Left ventricle myocardium inferior (tissue), 1 donor: Measurements from ENCODE around the gene GSG1L. TPM values are rescaled to one million over a fixed set of nuclear protein-coding genes. Genes with fewer than 3 reads are reported as not detected.

Experiments
- DNase-seq: peaks from one replicate; pipeline ENCODE4 v3.0.0-alpha.2; 2020
- H3K27ac ChIP-seq: fragments of 200-600 bp; replicated peaks from 2 replicates; pipeline ENCODE4 v1.8.0; 2021
- H3K27me3 ChIP-seq: fragments of 200-600 bp; 2 replicates; pipeline ENCODE4 v1.8.0; 2021; ENCODE audit warnings: low read depth
- H3K36me3 ChIP-seq: fragments of 200-600 bp; 2 replicates; pipeline ENCODE4 v1.8.0; 2021
- H3K4me1 ChIP-seq: fragments of 200-600 bp; 2 replicates; pipeline ENCODE4 v1.8.0; 2021
- H3K4me3 ChIP-seq: fragments of 200-600 bp; 2 replicates; pipeline ENCODE4 v1.8.0; 2021; ENCODE audit warnings: mild to moderate bottlenecking, moderate library complexity
- H3K9me3 ChIP-seq: fragments of 200-600 bp; replicated peaks from 2 replicates; pipeline ENCODE4 v1.8.0; 2021
- CTCF ChIP-seq: fragments of 200-600 bp; IDR thresholded peaks from 2 replicates; pipeline ENCODE4 v1.8.0; 2021; ENCODE audit warnings: antibody characterized with exemption, mild to moderate bottlenecking, borderline replicate concordance
- intact Hi-C: fragments of 100-400 bp; cut with micrococcal nuclease; formaldehyde crosslinking; loops from one replicate; pipeline ENCODE4 v1.11.0; 2022
- total RNA-seq: library from RNA; stranded (reverse); fragmentation: NEBNext Ultra II Directional; extraction: Animal tissue kit (Norgen Biotek cat#: 25700); gene quantifications from one replicate; pipeline ENCODE4 v1.2.1, GENCODE V29; 2021
- donor health status: DM: no; HTN: yes; CAD: no; lungs with severe emphysema.

Gene GSG1L
- total RNA-seq, 1 donor from 2014 or later, result 3.4 TPM

GRCh38 chr16:27977966-27978365, 85.5 kb downstream of the GSG1L start:
- Histone ChIP-seq H3K4me3 (no peak overlapping the region), H3K9me3 (peaks cover 1% of the 10 kb centered on the region), H3K36me3 (no peaks in the 10 kb centered on the region), H3K27me3 (peaks cover 33% of the 10 kb centered on the region), H3K4me1 (peaks cover 18% of the 10 kb centered on the region), H3K27ac (no peak overlapping the region)
- no peak for TF ChIP-seq CTCF
- intact Hi-C loops, result loop anchor here (10.0 kb wide), 1 partner anchor 97 kb away; no protein-coding TSS in a partner anchor
- DNase-seq, result peak; percentile 34

GRCh38 chr16:27976990-27977389, 86.5 kb downstream of the GSG1L start:
- Histone ChIP-seq H3K4me3 (no peak overlapping the region), H3K36me3 (no peaks in the 10 kb centered on the region), H3K27me3 (peaks cover 36% of the 10 kb centered on the region), H3K9me3 (no peaks in the 10 kb centered on the region), H3K27ac (no peak overlapping the region), H3K4me1 (peaks cover 18% of the 10 kb centered on the region)
- no peak for TF ChIP-seq CTCF
- intact Hi-C loops, result loop anchor here (10.0 kb wide), 1 partner anchor 98 kb away; no protein-coding TSS in a partner anchor
- no peak for DNase-seq

- no peak for DNase-seq
- no peak for TF ChIP-seq CTCF
- Histone ChIP-seq H3K36me3 (no peaks in the 10 kb centered on the region), H3K4me1 (peaks cover 7% of the 10 kb centered on the region), H3K9me3 (peaks cover 12% of the 10 kb centered on the region), H3K4me3 (no peak overlapping the region), H3K27ac (no peak overlapping the region), H3K27me3 (peaks cover 46% of the 10 kb centered on the region)
- intact Hi-C loops, result loop anchor here (10.0 kb wide), 1 partner anchor 100 kb away; no protein-coding TSS in a partner anchor
Measured at GRCh38 chr16:27974896-27975540, 88.5 kb downstream of the GSG1L start.

- no peak overlapping the region for H3K27ac ChIP-seq
- DNase-seq, result no peak
- H3K4me1 ChIP-seq, result peaks cover 5% of the 10 kb centered on the region
- peaks cover 49% of the 10 kb centered on the region for H3K27me3 ChIP-seq
- intact Hi-C loops, result loop anchor here (10.0 kb wide), 1 partner anchor 101 kb away; no protein-coding TSS in a partner anchor
- no peaks in the 10 kb centered on the region for H3K36me3 ChIP-seq
- TF ChIP-seq CTCF, result no peak
- peaks cover 16% of the 10 kb centered on the region for H3K9me3 ChIP-seq
- no peak overlapping the region for H3K4me3 ChIP-seq
Measured at GRCh38 chr16:27973678-27974077, 89.8 kb downstream of the GSG1L start.

GRCh38 chr16:27972500-27972899, 91.0 kb downstream of the GSG1L start:
- H3K27me3 ChIP-seq, result peaks cover 49% of the 10 kb centered on the region
- TF ChIP-seq CTCF, result peak; percentile 64
- intact Hi-C loops, result loop anchor here (10.0 kb wide), 1 partner anchor 102 kb away; no protein-coding TSS in a partner anchor
- no peaks in the 10 kb centered on the region for H3K36me3 ChIP-seq
- H3K4me1 ChIP-seq, result peaks cover under 1% of the 10 kb centered on the region
- H3K4me3 ChIP-seq, result no peak overlapping the region
- no peak for DNase-seq
- H3K9me3 ChIP-seq, result peaks cover 16% of the 10 kb centered on the region
- H3K27ac ChIP-seq, result no peak overlapping the region
